HCT116 (cell line): ENCODE results near the gene SERPINB6. TPM values are rescaled to one million over a fixed set of nuclear protein-coding genes. Genes with fewer than 3 reads are reported as not detected.

Experiments used
- ATAC-seq: fragments of 200-7000 bp; cut with Tn5 transposase; 2 replicates; pipeline ENCODE4 v1.9.1; 2020; ENCODE audit warnings: mild to moderate bottlenecking, moderate library complexity
- BruUV-seq: library from RNA; stranded (reverse); fragments of 400-500 nt; replicated peaks from 2 replicates; lab custom pipeline; 2021; lab: Mats Ljungman, UMichigan
- CTCF ChIA-PET: fragments of 300-600 bp; sonication (Branson Sonifier 250); formaldehyde crosslinking; loops from one replicate; lab custom pipeline; 2021; ENCODE audit warnings: antibody characterized with exemption; lab: Charles Lee
- POLR2A ChIA-PET: fragments of 300-600, 350-600 bp; sonication (Branson Sonifier 250); formaldehyde crosslinking; loops from one replicate; lab custom pipeline; 2021; ENCODE audit warnings: antibody characterized with exemption; lab: Charles Lee
- RAD21 ChIA-PET, 2 experiments: fragments of 300-600 bp; sonication (Branson Sonifier 250); formaldehyde crosslinking; loops; one replicate each; lab custom pipeline; 2023; ENCODE audit warnings: low total read pairs in 2 of 2; ENCODE audit not compliant: uncharacterized antibody in 2 of 2, unreplicated experiment in 2 of 2, low non-redundant PET in 1 of 2; lab: Charles Lee
- DNase-seq: peaks from one replicate; pipeline ENCODE4 v3.0.0-alpha.2; 2010; ENCODE audit warnings: low read depth, low spot score
- H2AFZ ChIP-seq: fragments of 200-600 bp; shearing (Covaris generic), sonication (generic); 2 replicates; pipeline ENCODE4 v1.6.1; 2017; ENCODE audit warnings: low read depth, mixed run types, mixed read lengths, antibody characterized with exemption, low read length; ENCODE audit not compliant: poor library complexity, severe bottlenecking
- H3K27ac ChIP-seq: 2 replicates; pipeline ENCODE4 v1.5.1; 2012; ENCODE audit warnings: low read depth, low read length
- H3K27me3 ChIP-seq: fragments of 200-600 bp; sonication (generic); 2 replicates; pipeline ENCODE4 v1.6.1; 2016; ENCODE audit warnings: mixed run types, low read length, mixed read lengths; ENCODE audit not compliant: insufficient read depth
- H3K36me3 ChIP-seq, 2 experiments: fragments of 200-500 bp in 1 of 2; fragments of 200-600 bp in 1 of 2; sonication (Bioruptor generic) in 1 of 2; sonication (generic) in 1 of 2; 2 replicates each; pipeline versions ENCODE4 v1.5.1 to v1.6.1; 2014 to 2016; ENCODE audit warnings: low read length in 2 of 2, inconsistent platforms in 1 of 2, mixed read lengths in 1 of 2, mixed run types in 1 of 2; ENCODE audit not compliant: insufficient read depth in 2 of 2, control insufficient read depth in 1 of 2
- H3K4me1 ChIP-seq, 2 experiments: fragments of 200-600 bp in 1 of 2; sonication (generic) in 1 of 2; 2 replicates each; pipeline versions ENCODE4 v1.5.1 to v1.6.1; 2012 to 2017; ENCODE audit warnings: low read length in 2 of 2, inconsistent platforms in 1 of 2, mild to moderate bottlenecking in 1 of 2, mixed read lengths in 1 of 2, mixed run types in 1 of 2, moderate library complexity in 1 of 2; ENCODE audit not compliant: insufficient read depth in 2 of 2, control insufficient read depth in 1 of 2
- H3K4me2 ChIP-seq: fragments of 200-600 bp; sonication (generic); 2 replicates; pipeline ENCODE4 v1.6.1; 2017; ENCODE audit warnings: mixed run types, low read length, mixed read lengths
- H3K4me3 ChIP-seq, 2 experiments: fragments of 200-600 bp in 1 of 2; sonication (generic) in 1 of 2; replicated peaks in 1 of 2; 2 replicates each; pipeline ENCODE4 v1.5.1; 2011 to 2016; ENCODE audit warnings: low read length in 2 of 2, control low read depth in 1 of 2, low read depth in 1 of 2, mild to moderate bottlenecking in 1 of 2, mixed read lengths in 1 of 2, mixed run types in 1 of 2
- H3K79me2 ChIP-seq: fragments of 200-600 bp; sonication (generic); 2 replicates; pipeline ENCODE4 v1.6.1; 2017; ENCODE audit warnings: mild to moderate bottlenecking, mixed run types, low read length, moderate library complexity, mixed read lengths; ENCODE audit not compliant: insufficient read depth
- H3K9ac ChIP-seq: fragments of 200-600 bp; sonication (generic); 2 replicates; pipeline ENCODE4 v1.6.1; 2016; ENCODE audit warnings: low read length, mixed read lengths
- H3K9me2 ChIP-seq: fragments of 200-600 bp; sonication (generic), shearing (Covaris generic); 2 replicates; pipeline ENCODE4 v1.6.1; 2017; ENCODE audit warnings: mixed run types, mild to moderate bottlenecking, moderate library complexity; ENCODE audit not compliant: insufficient read depth
- H3K9me3 ChIP-seq, 2 experiments: fragments of 200-500 bp in 1 of 2; fragments of 200-600 bp in 1 of 2; sonication (Bioruptor generic) in 1 of 2; sonication (generic) in 1 of 2; 2 replicates each; pipeline ENCODE4 v1.6.1; 2014 to 2017; ENCODE audit warnings: low read length in 2 of 2, mixed read lengths in 2 of 2, inconsistent platforms in 1 of 2, low read depth in 1 of 2, mild to moderate bottlenecking in 1 of 2, mixed run types in 1 of 2, moderate library complexity in 1 of 2; ENCODE audit not compliant: control insufficient read depth in 1 of 2, insufficient read depth in 1 of 2
- H4K20me1 ChIP-seq: fragments of 200-600 bp; sonication (generic), shearing (Covaris generic); 2 replicates; pipeline ENCODE4 v1.6.1; 2017; ENCODE audit warnings: mixed run types, mild to moderate bottlenecking, moderate library complexity; ENCODE audit not compliant: insufficient read depth
- CEBPB ChIP-seq: IDR thresholded peaks from 2 replicates; pipeline ENCODE4 v1.6.1; 2012; ENCODE audit warnings: low read depth
- EZH2 ChIP-seq: fragments of 200-600 bp; sonication (generic); IDR thresholded peaks from 2 replicates; pipeline ENCODE4 v1.6.1; 2017; ENCODE audit warnings: antibody characterized with exemption, mixed run types
- EZH2phosphoT487 ChIP-seq: fragments of 200-600 bp; IDR thresholded peaks from 2 replicates; pipeline ENCODE4 v1.6.1; 2018; ENCODE audit warnings: antibody characterized with exemption, borderline replicate concordance
- JUND ChIP-seq: IDR thresholded peaks from 2 replicates; pipeline ENCODE4 v1.6.1; 2012
- MAX ChIP-seq: IDR thresholded peaks from 2 replicates; pipeline ENCODE4 v1.6.1; 2012
- POLR2A ChIP-seq: IDR thresholded peaks from 2 replicates; pipeline ENCODE4 v1.7.0; 2011; ENCODE audit warnings: borderline replicate concordance; ENCODE audit not compliant: insufficient read depth, insufficient read length; ENCODE audit errors: extremely low read depth
- REST ChIP-seq: IDR thresholded peaks from 2 replicates; pipeline ENCODE4 v1.6.1; 2012; ENCODE audit warnings: low read depth
- SIN3A ChIP-seq: IDR thresholded peaks from 2 replicates; pipeline ENCODE4 v1.6.1; 2012; ENCODE audit warnings: low read depth
- SRF ChIP-seq: IDR thresholded peaks from 2 replicates; pipeline ENCODE4 v1.6.1; 2012; ENCODE audit warnings: low read depth
- ZBTB33 ChIP-seq: IDR thresholded peaks from 2 replicates; pipeline ENCODE4 v1.6.1; 2011; ENCODE audit warnings: mild to moderate bottlenecking, low read length, moderate library complexity; ENCODE audit not compliant: insufficient replicate concordance; ENCODE audit errors: extremely low read depth
- ZFX ChIP-seq: fragments of 450-650 bp; IDR thresholded peaks from 2 replicates; pipeline ENCODE4 v1.6.1; 2017
- ZNF274 ChIP-seq: fragments of 200-500 bp; sonication (Bioruptor generic); IDR thresholded peaks from 2 replicates; pipeline ENCODE4 v1.6.1; 2014; ENCODE audit warnings: mild to moderate bottlenecking, low read depth, low read length, inconsistent platforms
- intact Hi-C: fragments of 100-400 bp; cut with micrococcal nuclease; formaldehyde crosslinking; loops from 2 replicates; pipeline ENCODE4 v1.10.0; 2022
- total RNA-seq: library from RNA; stranded (reverse); gene quantifications from one replicate; pipeline ENCODE4 v1.2.1, GENCODE V29; 2021; ENCODE audit not compliant: unreplicated experiment
- TF ChIP-seq, protein P1 (sequence below): IDR thresholded peaks from 2 replicates; pipeline ENCODE4 v1.6.1; 2012

Gene SERPINB6
- total RNA-seq, 1 experiment from 2014 or later, result 103 TPM

DNA sequence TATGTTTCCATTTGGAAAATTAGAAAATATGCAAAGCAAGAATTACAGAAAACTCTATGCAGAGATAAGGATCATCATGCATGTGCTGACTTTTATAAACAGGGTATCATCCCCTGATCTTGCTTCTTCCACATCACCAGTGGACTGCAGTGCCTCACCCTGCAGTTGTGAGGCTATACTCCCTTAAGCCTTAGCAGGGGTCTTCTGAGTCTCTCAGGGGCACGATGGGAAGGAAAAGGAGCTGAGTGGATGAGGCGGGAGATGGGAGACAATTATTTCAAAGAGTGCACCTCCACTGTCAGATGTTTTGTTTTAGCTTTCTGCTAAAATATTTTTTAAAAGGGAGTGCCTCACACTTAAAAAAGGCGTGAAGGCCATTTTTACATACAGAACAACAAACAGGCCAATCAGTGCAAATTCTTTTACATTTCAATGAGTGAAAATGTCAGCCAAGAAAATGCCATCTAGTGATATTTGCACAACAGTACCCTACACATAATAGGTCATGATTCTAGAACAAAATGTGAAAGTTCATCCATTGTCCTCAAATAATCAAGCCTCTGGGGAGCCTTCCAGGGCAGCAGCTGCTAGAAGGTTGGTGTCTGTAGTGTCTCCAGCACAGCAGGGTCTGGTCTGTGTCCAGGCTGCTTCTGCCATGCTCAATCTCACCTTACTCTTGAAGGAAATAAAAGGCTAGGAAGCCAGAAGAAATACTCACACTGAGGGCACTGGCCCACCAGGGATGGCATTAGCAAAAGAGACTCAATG is 55.0 kb downstream of the SERPINB6 start:
- intact Hi-C loops, result no loop called here
- H3K9ac ChIP-seq, result no peak overlapping the region
- H3K4me2 ChIP-seq, result no peak overlapping the region
- H3K9me3 ChIP-seq, result no peaks in the 10 kb centered on the region
- no peak overlapping the region for H3K27ac ChIP-seq
- no peaks in the 10 kb centered on the region for H3K36me3 ChIP-seq
- H3K79me2 ChIP-seq, result no peaks in the 10 kb centered on the region
- CTCF ChIA-PET, result no interaction called here
- H3K27me3 ChIP-seq, result no peaks in the 10 kb centered on the region
- no peaks in the 10 kb centered on the region for H3K9me2 ChIP-seq
- DNase-seq (no peak), ATAC-seq (no peak)
- no peak overlapping the region for H3K4me3 ChIP-seq
- no peaks in the 10 kb centered on the region for H4K20me1 ChIP-seq
- no peak overlapping the region for H2AFZ ChIP-seq
- RAD21 ChIA-PET, result no interaction called here
- POLR2A ChIA-PET, result interaction anchor here (1.2 kb wide), 1 partner anchor 11 kb away, joined by 3 read pairs; no protein-coding TSS in a partner anchor
- no peak for TF ChIP-seq POLR2A
- no peak for TF ChIP-seq SIN3A
- no peak for TF ChIP-seq MAX
- no peak for TF ChIP-seq SRF
- no peak for TF ChIP-seq ZFX
- TF ChIP-seq ZBTB33, result no peak
- no TSS peak for BruUV-seq
- peaks cover 0 to 6% of the 10 kb centered on the region in 2 experiments; a peak in 2 of 4 replicates for H3K4me1 ChIP-seq

DNA sequence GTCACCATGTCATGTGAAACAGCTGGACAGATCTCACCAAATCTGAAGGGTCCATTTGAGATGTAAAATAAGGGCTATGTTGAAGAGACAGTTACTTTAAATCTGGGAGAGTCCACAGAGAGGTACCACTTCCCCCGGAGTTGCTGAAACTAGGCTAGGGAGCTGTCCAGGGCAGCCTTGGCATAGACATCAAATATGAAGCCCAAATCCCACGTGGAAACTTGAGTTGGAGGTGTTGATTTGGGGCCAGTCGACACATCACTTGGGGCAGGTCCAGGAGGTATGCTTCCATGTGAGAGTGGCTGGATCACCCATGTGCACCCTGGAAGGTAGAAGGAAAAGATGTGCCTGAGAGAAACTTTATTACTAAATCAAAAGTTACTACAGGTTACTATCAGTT is 56.2 kb downstream of the SERPINB6 start:
- Histone ChIP-seq H3K4me3 (no peak overlapping the region), H3K27me3 (no peaks in the 10 kb centered on the region), H3K79me2 (no peaks in the 10 kb centered on the region), H4K20me1 (no peaks in the 10 kb centered on the region), H3K9me3 (no peaks in the 10 kb centered on the region), H3K4me2 (no peak overlapping the region), H2AFZ (no peak overlapping the region), H3K9me2 (no peaks in the 10 kb centered on the region), H3K27ac (no peak overlapping the region), H3K4me1 (peaks cover 0 to 9% of the 10 kb centered on the region in 2 experiments; a peak in 2 of 4 replicates), H3K9ac (no peak overlapping the region), H3K36me3 (no peaks in the 10 kb centered on the region)
- RAD21 ChIA-PET, result no interaction called here
- DNase-seq (no peak), ATAC-seq (no peak)
- intact Hi-C loops, result no loop called here
- no TSS peak for BruUV-seq
- POLR2A ChIA-PET, result interaction anchor here (1.0 to 1.7 kb wide), 2 partner anchors 12 to 73 kb away, joined by 3 to 4 read pairs; partner anchors contain the start of genes SERPINB1 and SERPINB9
- CTCF ChIA-PET, result no interaction called here
- no peak for TF ChIP-seq REST
- TF ChIP-seq CEBPB, result no peak
- no peak for TF ChIP-seq ZFX
- no peak for TF ChIP-seq EZH2
- no peak for TF ChIP-seq POLR2A
- no peak for TF ChIP-seq JUND
- TF ChIP-seq EZH2phosphoT487, result no peak
- TF ChIP-seq, protein P1, sequence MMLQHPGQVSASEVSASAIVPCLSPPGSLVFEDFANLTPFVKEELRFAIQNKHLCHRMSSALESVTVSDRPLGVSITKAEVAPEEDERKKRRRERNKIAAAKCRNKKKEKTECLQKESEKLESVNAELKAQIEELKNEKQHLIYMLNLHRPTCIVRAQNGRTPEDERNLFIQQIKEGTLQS, result no peak
- TF ChIP-seq MAX, result no peak
- no peak for TF ChIP-seq SRF
- no peak for TF ChIP-seq ZNF274
